HFFc6 (cell line): Measurements from ENCODE around the gene NCKAP5. TPM values are rescaled to one million over a fixed set of nuclear protein-coding genes. Genes with fewer than 3 reads are reported as not detected.

Experiments
- DNase-seq: peaks from one replicate; pipeline ENCODE4 v3.0.0-alpha.2; 2018
- H3K27ac Mint-ChIP-seq: 2 replicates; pipeline ENCODE4 v1.8.0; 2020; ENCODE audit warnings: mild to moderate bottlenecking, mixed read lengths
- H3K27me3 Mint-ChIP-seq: 2 replicates; pipeline ENCODE4 v1.8.0; 2021; ENCODE audit warnings: mild to moderate bottlenecking, moderate library complexity, mixed read lengths; ENCODE audit not compliant: insufficient read depth
- H3K36me3 Mint-ChIP-seq: 2 replicates; pipeline ENCODE4 v1.8.0; 2021; ENCODE audit warnings: low read depth, mixed read lengths
- H3K4me1 Mint-ChIP-seq: 2 replicates; pipeline ENCODE4 v1.8.0; 2020; ENCODE audit warnings: low read depth, mixed read lengths
- H3K4me3 Mint-ChIP-seq: 2 replicates; pipeline ENCODE4 v1.8.0; 2020; ENCODE audit warnings: mild to moderate bottlenecking, moderate library complexity, mixed read lengths
- H3K9me3 Mint-ChIP-seq: 2 replicates; pipeline ENCODE4 v1.8.0; 2020; ENCODE audit warnings: mild to moderate bottlenecking, mixed read lengths
- total RNA-seq, 6 experiments: library from RNA; stranded (reverse); fragmentation: NEBNext Ultra II Directional; extraction: Animal tissue kit (Norgen Biotek cat#: 25700); gene quantifications; 2 replicates in 1 of 6; 3 replicates in 5 of 6; pipeline ENCODE4 v1.2.3, GENCODE V29; 2021
- TF ChIP-seq, protein P1 (sequence below): fragments of 200-600 bp; sonication (generic); IDR thresholded peaks from 2 replicates; pipeline ENCODE4 v1.5.0; 2021; ENCODE audit warnings: antibody characterized with exemption, mild to moderate bottlenecking

The NCKAP5 gene
- total RNA-seq, 6 experiments from 2014 or later, result 0.31 to 4.0 (median 3.1) TPM

DNA sequence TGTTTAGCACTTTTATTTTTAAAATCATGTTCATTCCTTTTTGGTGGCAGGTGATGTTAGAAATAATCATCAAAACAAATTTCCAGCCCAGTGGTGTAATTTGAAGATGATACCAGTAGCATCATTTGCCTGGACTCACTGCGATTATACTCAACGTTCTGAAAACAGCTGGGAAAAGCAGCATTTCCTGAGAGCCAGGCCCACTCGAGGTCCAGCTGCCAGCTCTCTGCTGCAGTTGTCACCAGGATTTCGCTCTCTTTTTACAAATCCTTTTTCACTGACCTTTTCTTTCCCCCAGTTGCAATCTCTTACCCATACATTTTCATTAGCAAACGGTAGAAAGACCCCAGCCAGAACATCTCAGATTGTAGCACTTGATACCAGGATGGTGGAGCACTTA is 787.6 kb downstream of the NCKAP5 start:
- DNase-seq, result no peak
- Mint-ChIP-seq H3K4me3 (no peak overlapping the region), H3K27ac (no peak overlapping the region), H3K27me3 (peaks cover 3% of the 10 kb centered on the region), H3K9me3 (peaks cover 7% of the 10 kb centered on the region; the same call in 1 of the 2 replicates), H3K36me3 (peaks cover 13% of the 10 kb centered on the region; the same call in 1 of the 2 replicates), H3K4me1 (no peaks in the 10 kb centered on the region)
- TF ChIP-seq, protein P1, sequence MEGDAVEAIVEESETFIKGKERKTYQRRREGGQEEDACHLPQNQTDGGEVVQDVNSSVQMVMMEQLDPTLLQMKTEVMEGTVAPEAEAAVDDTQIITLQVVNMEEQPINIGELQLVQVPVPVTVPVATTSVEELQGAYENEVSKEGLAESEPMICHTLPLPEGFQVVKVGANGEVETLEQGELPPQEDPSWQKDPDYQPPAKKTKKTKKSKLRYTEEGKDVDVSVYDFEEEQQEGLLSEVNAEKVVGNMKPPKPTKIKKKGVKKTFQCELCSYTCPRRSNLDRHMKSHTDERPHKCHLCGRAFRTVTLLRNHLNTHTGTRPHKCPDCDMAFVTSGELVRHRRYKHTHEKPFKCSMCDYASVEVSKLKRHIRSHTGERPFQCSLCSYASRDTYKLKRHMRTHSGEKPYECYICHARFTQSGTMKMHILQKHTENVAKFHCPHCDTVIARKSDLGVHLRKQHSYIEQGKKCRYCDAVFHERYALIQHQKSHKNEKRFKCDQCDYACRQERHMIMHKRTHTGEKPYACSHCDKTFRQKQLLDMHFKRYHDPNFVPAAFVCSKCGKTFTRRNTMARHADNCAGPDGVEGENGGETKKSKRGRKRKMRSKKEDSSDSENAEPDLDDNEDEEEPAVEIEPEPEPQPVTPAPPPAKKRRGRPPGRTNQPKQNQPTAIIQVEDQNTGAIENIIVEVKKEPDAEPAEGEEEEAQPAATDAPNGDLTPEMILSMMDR, result no peak

DNA sequence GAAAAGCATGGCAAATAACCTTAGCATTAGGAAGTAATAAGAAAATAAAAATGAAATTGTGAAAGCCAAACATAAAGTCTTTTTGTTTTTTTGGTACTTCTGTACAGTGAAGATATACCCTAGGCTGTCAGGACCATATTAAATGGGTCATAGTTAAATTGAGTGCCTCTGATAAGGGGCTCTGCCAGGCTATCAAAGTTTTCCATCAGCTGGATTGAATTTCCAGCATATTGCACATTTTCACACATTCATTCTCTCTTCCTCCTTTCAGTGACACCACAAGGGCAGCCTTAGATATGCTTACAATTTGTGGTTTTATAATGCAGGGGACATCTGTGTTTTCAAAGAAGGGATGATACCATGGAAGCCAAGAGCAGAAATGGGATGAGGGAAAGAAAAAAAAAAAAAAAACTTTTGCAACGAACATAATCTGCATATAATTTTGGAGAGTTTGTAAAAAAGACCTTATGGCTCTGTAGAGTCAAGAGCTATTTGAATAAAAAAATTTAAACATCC is 789.0 kb downstream of the NCKAP5 start:
- DNase-seq, result no peak
- peaks cover 3% of the 10 kb centered on the region for H3K27me3 Mint-ChIP-seq
- no peak overlapping the region for H3K27ac Mint-ChIP-seq
- H3K4me3 Mint-ChIP-seq, result no peak overlapping the region
- peaks cover 13% of the 10 kb centered on the region; the same call in 1 of the 2 replicates for H3K36me3 Mint-ChIP-seq
- no peaks in the 10 kb centered on the region; the same call in 1 of the 2 replicates for H3K4me1 Mint-ChIP-seq
- peaks cover 7% of the 10 kb centered on the region; the same call in 1 of the 2 replicates for H3K9me3 Mint-ChIP-seq
- TF ChIP-seq, protein P1, result no peak

DNA sequence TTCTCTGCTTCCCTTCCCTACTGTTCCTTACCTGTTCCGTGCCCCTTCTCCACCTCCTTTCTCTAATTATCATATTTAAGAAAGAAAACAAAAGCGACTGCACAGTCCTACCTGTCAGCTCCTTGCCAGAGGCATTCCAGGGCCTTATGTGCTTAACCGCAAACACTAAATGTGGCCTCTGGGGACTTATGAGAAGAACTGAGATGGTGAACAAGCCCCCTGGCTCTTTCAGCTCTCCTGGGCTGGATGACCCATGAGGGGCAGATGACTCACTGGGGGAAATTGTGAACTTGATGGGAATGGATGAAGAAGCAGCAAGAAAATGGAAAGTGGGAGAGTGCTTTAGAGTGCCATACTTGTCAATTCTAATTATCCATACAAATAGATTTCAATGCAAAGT is 792.0 kb downstream of the NCKAP5 start:
- no peaks in the 10 kb centered on the region for H3K27me3 Mint-ChIP-seq
- H3K4me1 Mint-ChIP-seq, result no peaks in the 10 kb centered on the region; the same call in 1 of the 2 replicates
- no peaks in the 10 kb centered on the region; the same call in 1 of the 2 replicates for H3K9me3 Mint-ChIP-seq
- H3K36me3 Mint-ChIP-seq, result no peaks in the 10 kb centered on the region
- DNase-seq, result no peak
- no peak overlapping the region for H3K4me3 Mint-ChIP-seq
- TF ChIP-seq, protein P1, result no peak
- H3K27ac Mint-ChIP-seq, result no peak overlapping the region

DNA sequence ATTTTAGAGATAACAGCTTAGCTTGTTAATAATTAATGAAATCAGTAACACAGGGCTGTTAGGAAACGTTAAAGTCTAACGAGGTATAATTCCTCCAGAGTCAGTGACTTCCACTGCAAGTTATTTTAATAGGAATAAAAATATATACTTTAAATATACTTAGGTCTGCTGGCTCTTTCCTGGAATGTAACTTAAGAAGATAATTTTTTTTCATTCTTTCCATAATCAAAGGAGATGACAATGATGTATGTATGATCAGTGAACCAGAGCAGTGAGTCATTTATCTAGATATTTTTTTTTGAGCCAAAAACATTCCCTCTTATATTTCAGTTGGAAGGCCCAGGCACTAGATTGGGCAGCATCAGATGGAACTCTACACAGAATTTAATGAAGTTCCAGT is 794.1 kb downstream of the NCKAP5 start:
- Mint-ChIP-seq H3K4me1 (no peaks in the 10 kb centered on the region; the same call in 1 of the 2 replicates), H3K9me3 (no peaks in the 10 kb centered on the region; the same call in 1 of the 2 replicates), H3K36me3 (no peaks in the 10 kb centered on the region), H3K27me3 (no peaks in the 10 kb centered on the region), H3K4me3 (no peak overlapping the region), H3K27ac (no peak overlapping the region)
- TF ChIP-seq, protein P1, result no peak
- DNase-seq, result no peak

DNA sequence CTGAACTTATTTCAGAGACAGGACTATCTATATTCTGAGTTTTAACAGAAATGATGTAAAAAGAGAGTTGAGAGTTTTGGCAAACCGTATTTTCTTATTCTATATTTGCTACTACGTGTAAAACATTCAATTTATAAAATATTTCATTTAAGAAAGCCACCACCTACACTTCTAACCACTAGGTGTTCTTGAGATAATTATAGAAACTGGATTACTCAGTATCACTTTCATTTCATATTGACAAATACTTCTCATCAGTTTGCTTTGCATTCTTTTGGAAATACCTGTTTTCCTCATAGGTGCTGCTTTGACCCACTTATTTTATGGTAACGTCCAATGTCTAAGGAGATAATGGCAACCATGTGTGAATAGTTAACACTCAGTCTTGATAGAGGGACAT is 794.9 kb downstream of the NCKAP5 start:
- Mint-ChIP-seq H3K4me3 (no peak overlapping the region), H3K9me3 (no peaks in the 10 kb centered on the region; the same call in 1 of the 2 replicates), H3K27me3 (no peaks in the 10 kb centered on the region), H3K36me3 (no peaks in the 10 kb centered on the region), H3K4me1 (no peaks in the 10 kb centered on the region; the same call in 1 of the 2 replicates), H3K27ac (no peak overlapping the region)
- TF ChIP-seq, protein P1, result 0 out of 2 replicates have a peak, but pooled peaks have one; percentile 9
- DNase-seq, result no peak
